Activated T-helper 9 cell treated with anti-CD3 and anti-CD28 coated beads, Interleukin-2, amount 50 U/mL, for 16 hours (primary cell): Measurements from ENCODE around the gene GDF3.

ENCODE experiments used
- DNase-seq: peaks from one replicate; pipeline ENCODE4 v3.0.0-alpha.2; 2020; ENCODE audit warnings: low read depth

GDF3 gene

GRCh38 chr12:7667125-7667524, 28.4 kb downstream of the GDF3 start:
- no peak for DNase-seq

- DNase-seq = no peak
These were observed 29.0 kb downstream of the GDF3 start for GRCh38 chr12:7666595-7666994.

- no peak for DNase-seq
These were observed 33.8 kb downstream of the GDF3 start for GRCh38 chr12:7661741-7662140.

- DNase-seq = no peak
These were observed 39.5 kb downstream of the GDF3 start for GRCh38 chr12:7656121-7656520.

GRCh38 chr12:7650091-7650490, 45.5 kb downstream of the GDF3 start:
- DNase-seq = no peak

- DNase-seq = no peak
These were observed 48.5 kb downstream of the GDF3 start for GRCh38 chr12:7647071-7647470.

- DNase-seq = no peak
These were observed 49.4 kb downstream of the GDF3 start for GRCh38 chr12:7646178-7646475.

GRCh38 chr12:7645395-7646177, 50.0 kb downstream of the GDF3 start:
- peak; percentile 2 for DNase-seq

GRCh38 chr12:7642876-7643309, 52.7 kb downstream of the GDF3 start:
- DNase-seq = no peak

GRCh38 chr12:7642287-7642686, 53.3 kb downstream of the GDF3 start:
- no peak for DNase-seq

GRCh38 chr12:7640123-7640995, 55.2 kb downstream of the GDF3 start:
- DNase-seq = peak; percentile 24
